Measurements from ENCODE around the gene FOXP2. TPM values are rescaled to one million over a fixed set of nuclear protein-coding genes. Genes with fewer than 3 reads are reported as not detected.

FOXP2 gene
- total RNA-seq, 1 donor from 2014 or later: 2.1 TPM

GRCh38 chr7:114662002-114662677, 247.5 kb downstream of the FOXP2 start:
- Histone ChIP-seq H3K4me1 (peaks cover 7% of the 10 kb centered on the region), H3K4me3 (no peak overlapping the region), H3K27me3 (ENCODE audit: low read depth) (no peaks in the 10 kb centered on the region), H3K27ac (replicated peaks) (no peak overlapping the region), H3K36me3 (no peaks in the 10 kb centered on the region), H3K9me3 (replicated peaks) (no peaks in the 10 kb centered on the region)
- intact Hi-C loops (cut with micrococcal nuclease): no loop called here
- DNase-seq: no peak
- no peak for TF ChIP-seq CTCF (IDR thresholded peaks at IDR 0.05; ENCODE audit: borderline replicate concordance)

GRCh38 chr7:114663502-114663901, 248.9 kb downstream of the FOXP2 start:
- no peak overlapping the region for H3K4me3 ChIP-seq
- H3K27me3 ChIP-seq (ENCODE audit: low read depth): no peaks in the 10 kb centered on the region
- intact Hi-C loops (cut with micrococcal nuclease): no loop called here

GRCh38 chr7:114670676-114671075, 256.1 kb downstream of the FOXP2 start:
- Histone ChIP-seq H3K9me3 (replicated peaks) (no peaks in the 10 kb centered on the region), H3K27me3 (ENCODE audit: low read depth) (no peaks in the 10 kb centered on the region), H3K4me3 (no peak overlapping the region), H3K36me3 (no peaks in the 10 kb centered on the region), H3K4me1 (no peaks in the 10 kb centered on the region), H3K27ac (replicated peaks) (no peak overlapping the region)
- no peak for DNase-seq
- intact Hi-C loops (cut with micrococcal nuclease): no loop called here
- TF ChIP-seq CTCF (IDR thresholded peaks at IDR 0.05; ENCODE audit: borderline replicate concordance): no peak

More at GRCh38 chr7:114663502-114663901, 248.9 kb downstream of the FOXP2 start:
- Histone ChIP-seq H3K4me1 (peaks cover 7% of the 10 kb centered on the region), H3K9me3 (replicated peaks) (no peaks in the 10 kb centered on the region), H3K36me3 (no peaks in the 10 kb centered on the region), H3K27ac (replicated peaks) (no peak overlapping the region)
- TF ChIP-seq CTCF (IDR thresholded peaks at IDR 0.05; ENCODE audit: borderline replicate concordance): peak; percentile 27
- DNase-seq: no peak

GRCh38 chr7:114671563-114672123, 257.0 kb downstream of the FOXP2 start:
- H3K4me1 ChIP-seq: no peaks in the 10 kb centered on the region
- intact Hi-C loops (cut with micrococcal nuclease): no loop called here
- no peak overlapping the region for H3K4me3 ChIP-seq
- DNase-seq: no peak
- H3K36me3 ChIP-seq: no peaks in the 10 kb centered on the region
- no peak overlapping the region for H3K27ac ChIP-seq (replicated peaks)
- no peaks in the 10 kb centered on the region for H3K9me3 ChIP-seq (replicated peaks)
- TF ChIP-seq CTCF (IDR thresholded peaks at IDR 0.05; ENCODE audit: borderline replicate concordance): no peak
- H3K27me3 ChIP-seq (ENCODE audit: low read depth): no peaks in the 10 kb centered on the region

GRCh38 chr7:114678116-114678515, 263.5 kb downstream of the FOXP2 start:
- no peak for DNase-seq
- intact Hi-C loops (cut with micrococcal nuclease): no loop called here

More at GRCh38 chr7:114678116-114678515, 263.5 kb downstream of the FOXP2 start:
- Histone ChIP-seq H3K4me1 (no peaks in the 10 kb centered on the region), H3K27me3 (ENCODE audit: low read depth) (no peaks in the 10 kb centered on the region), H3K9me3 (replicated peaks) (no peaks in the 10 kb centered on the region), H3K36me3 (no peaks in the 10 kb centered on the region), H3K4me3 (no peak overlapping the region), H3K27ac (replicated peaks) (no peak overlapping the region)
- TF ChIP-seq CTCF (IDR thresholded peaks at IDR 0.05; ENCODE audit: borderline replicate concordance): no peak
